Duodenal mucosa (tissue), 2 donors: Measurements from ENCODE around the gene HTT.

ENCODE experiments used
- H3K27ac ChIP-seq: one replicate; pipeline ENCODE4 v1.7.0; 2013; ENCODE audit warnings: low read depth, low read length
- H3K27me3 ChIP-seq, 2 donors: one replicate each; pipeline ENCODE4 v1.7.0; 2013; ENCODE audit warnings: low read length in 2 of 2, control low read depth in 1 of 2; ENCODE audit not compliant: insufficient read depth in 2 of 2, control insufficient read depth in 1 of 2
- H3K36me3 ChIP-seq, 2 donors: one replicate each; pipeline ENCODE4 v1.7.0; 2013; ENCODE audit warnings: low read length in 2 of 2, control low read depth in 1 of 2; ENCODE audit not compliant: insufficient read depth in 2 of 2, control insufficient read depth in 1 of 2
- H3K4me1 ChIP-seq, 2 donors: one replicate each; pipeline ENCODE4 v1.7.0; 2013; ENCODE audit warnings: low read length in 2 of 2, control low read depth in 1 of 2; ENCODE audit not compliant: insufficient read depth in 2 of 2, control insufficient read depth in 1 of 2
- H3K4me3 ChIP-seq, 2 donors: one replicate each; pipeline ENCODE4 v1.7.0; 2013; ENCODE audit warnings: low read length in 2 of 2, low read depth in 1 of 2
- H3K9ac ChIP-seq, 2 donors: one replicate each; pipeline ENCODE4 v1.7.0; 2013; ENCODE audit warnings: low read length in 2 of 2, low read depth in 1 of 2
- H3K9me3 ChIP-seq, 2 donors: one replicate each; pipeline ENCODE4 v1.7.0; 2013; ENCODE audit warnings: low read length in 2 of 2, control low read depth in 1 of 2; ENCODE audit not compliant: control insufficient read depth in 1 of 2

The HTT gene

GRCh38 chr4:3197366-3198105, 123.1 kb downstream of the HTT start:
- Histone ChIP-seq H3K36me3 (peaks cover 21 to 66% of the 10 kb centered on the region in 2 donors), H3K27me3 (no peaks in the 10 kb centered on the region), H3K4me1 (peaks cover 0 to 3% of the 10 kb centered on the region in 2 donors), H3K4me3 (no peak overlapping the region), H3K9me3 (no peaks in the 10 kb centered on the region), H3K27ac (no peak overlapping the region), H3K9ac (no peak overlapping the region)

- no peaks in the 10 kb centered on the region for H3K9me3 ChIP-seq
- H3K9ac ChIP-seq, result no peak overlapping the region
- H3K27ac ChIP-seq, result no peak overlapping the region
- H3K36me3 ChIP-seq, result peaks cover 21 to 63% of the 10 kb centered on the region in 2 donors
- no peaks in the 10 kb centered on the region for H3K27me3 ChIP-seq
- H3K4me1 ChIP-seq, result peaks cover 3 to 5% of the 10 kb centered on the region in 2 donors
- H3K4me3 ChIP-seq, result no peak overlapping the region
Measured at GRCh38 chr4:3198906-3199305, 124.4 kb downstream of the HTT start.

- Histone ChIP-seq H3K4me1 (peaks cover 3 to 5% of the 10 kb centered on the region in 2 donors), H3K36me3 (peaks cover 21 to 60% of the 10 kb centered on the region in 2 donors), H3K27me3 (no peaks in the 10 kb centered on the region), H3K4me3 (no peak overlapping the region), H3K27ac (no peak overlapping the region), H3K9ac (no peak overlapping the region), H3K9me3 (no peaks in the 10 kb centered on the region)
Measured at GRCh38 chr4:3199653-3200422, 125.4 kb downstream of the HTT start.

GRCh38 chr4:3200423-3201090, 126.1 kb downstream of the HTT start:
- no peaks in the 10 kb centered on the region for H3K27me3 ChIP-seq
- no peak overlapping the region for H3K4me3 ChIP-seq
- no peak overlapping the region for H3K9ac ChIP-seq
- no peak overlapping the region for H3K27ac ChIP-seq
- peaks cover 16 to 54% of the 10 kb centered on the region in 2 donors for H3K36me3 ChIP-seq
- H3K4me1 ChIP-seq, result peaks cover 3 to 5% of the 10 kb centered on the region in 2 donors
- no peaks in the 10 kb centered on the region for H3K9me3 ChIP-seq

GRCh38 chr4:3201718-3202702, 127.5 kb downstream of the HTT start:
- H3K9me3 ChIP-seq, result no peaks in the 10 kb centered on the region
- H3K27me3 ChIP-seq, result no peaks in the 10 kb centered on the region
- H3K4me3 ChIP-seq, result no peak overlapping the region
- peaks cover 25 to 51% of the 10 kb centered on the region in 2 donors for H3K36me3 ChIP-seq
- no peak overlapping the region for H3K27ac ChIP-seq
- no peak overlapping the region for H3K9ac ChIP-seq
- peaks cover 3 to 5% of the 10 kb centered on the region in 2 donors for H3K4me1 ChIP-seq

- Histone ChIP-seq H3K27me3 (no peaks in the 10 kb centered on the region), H3K4me1 (peaks cover 3 to 5% of the 10 kb centered on the region in 2 donors), H3K9me3 (no peaks in the 10 kb centered on the region), H3K27ac (no peak overlapping the region), H3K9ac (no peak overlapping the region), H3K36me3 (peaks cover 25 to 53% of the 10 kb centered on the region in 2 donors), H3K4me3 (no peak overlapping the region)
Measured at GRCh38 chr4:3202836-3203820, 128.6 kb downstream of the HTT start.

GRCh38 chr4:3203971-3204431, 129.5 kb downstream of the HTT start:
- no peaks in the 10 kb centered on the region for H3K27me3 ChIP-seq
- no peak overlapping the region for H3K27ac ChIP-seq
- peaks cover 3 to 5% of the 10 kb centered on the region in 2 donors for H3K4me1 ChIP-seq
- no peak overlapping the region for H3K4me3 ChIP-seq
- H3K9ac ChIP-seq, result no peak overlapping the region
- no peaks in the 10 kb centered on the region for H3K9me3 ChIP-seq
- H3K36me3 ChIP-seq, result peaks cover 29 to 53% of the 10 kb centered on the region in 2 donors

- Histone ChIP-seq H3K9me3 (no peaks in the 10 kb centered on the region), H3K27me3 (no peaks in the 10 kb centered on the region), H3K27ac (no peak overlapping the region), H3K4me3 (no peak overlapping the region), H3K4me1 (peaks cover 3 to 5% of the 10 kb centered on the region in 2 donors), H3K36me3 (peaks cover 36 to 57% of the 10 kb centered on the region in 2 donors), H3K9ac (no peak overlapping the region)
Measured at GRCh38 chr4:3205995-3206394, 131.5 kb downstream of the HTT start.
